DOHH2 (cell line): Measurements from ENCODE around the gene COPG1.

ENCODE experiments used
- CTCF ChIP-seq: fragments of 200-600 bp; sonication (generic); IDR thresholded peaks from one replicate; pipeline ENCODE4 v1.5.1; 2014; ENCODE audit warnings: antibody characterized with exemption, mild to moderate bottlenecking, low read depth, low read length; ENCODE audit not compliant: poor library complexity, severe bottlenecking
- EZH2phosphoT487 ChIP-seq: fragments of 200-600 bp; sonication (generic); IDR thresholded peaks from 2 replicates; pipeline ENCODE4 v1.6.1; 2017; ENCODE audit warnings: borderline replicate concordance, mild to moderate bottlenecking, antibody characterized with exemption, low read length, moderate library complexity, mixed read lengths

GRCh38 chr3:129286081-129286480 is 36.7 kb downstream of the COPG1 start:
- no peak for TF ChIP-seq CTCF
- TF ChIP-seq EZH2phosphoT487 = no peak
